Measurements from ENCODE around the gene MYH6. TPM values are rescaled to one million over a fixed set of nuclear protein-coding genes. Genes with fewer than 3 reads are reported as not detected.

The MYH6 gene
- total RNA-seq, 2 donors from 2014 or later = 1.6 TPM; not detected in 1

- DNase-seq = no peak
- TF ChIP-seq, protein P1, sequence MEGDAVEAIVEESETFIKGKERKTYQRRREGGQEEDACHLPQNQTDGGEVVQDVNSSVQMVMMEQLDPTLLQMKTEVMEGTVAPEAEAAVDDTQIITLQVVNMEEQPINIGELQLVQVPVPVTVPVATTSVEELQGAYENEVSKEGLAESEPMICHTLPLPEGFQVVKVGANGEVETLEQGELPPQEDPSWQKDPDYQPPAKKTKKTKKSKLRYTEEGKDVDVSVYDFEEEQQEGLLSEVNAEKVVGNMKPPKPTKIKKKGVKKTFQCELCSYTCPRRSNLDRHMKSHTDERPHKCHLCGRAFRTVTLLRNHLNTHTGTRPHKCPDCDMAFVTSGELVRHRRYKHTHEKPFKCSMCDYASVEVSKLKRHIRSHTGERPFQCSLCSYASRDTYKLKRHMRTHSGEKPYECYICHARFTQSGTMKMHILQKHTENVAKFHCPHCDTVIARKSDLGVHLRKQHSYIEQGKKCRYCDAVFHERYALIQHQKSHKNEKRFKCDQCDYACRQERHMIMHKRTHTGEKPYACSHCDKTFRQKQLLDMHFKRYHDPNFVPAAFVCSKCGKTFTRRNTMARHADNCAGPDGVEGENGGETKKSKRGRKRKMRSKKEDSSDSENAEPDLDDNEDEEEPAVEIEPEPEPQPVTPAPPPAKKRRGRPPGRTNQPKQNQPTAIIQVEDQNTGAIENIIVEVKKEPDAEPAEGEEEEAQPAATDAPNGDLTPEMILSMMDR (IDR thresholded peaks at IDR 0.05) = no peak
- Histone ChIP-seq H3K4me3 (no peak overlapping the region), H3K27me3 (no peaks in the 10 kb centered on the region), H3K9ac (ENCODE audit: low read depth in 2 of 2, low read length in 2 of 2) (no peak overlapping the region), H3K27ac (no peak overlapping the region), H3K36me3 (no peaks in the 10 kb centered on the region), H3K9me3 (no peaks in the 10 kb centered on the region), H3K4me1 (no peaks in the 10 kb centered on the region)
- intact Hi-C loops (cut with DNase I) = no loop called here
Observed at GRCh38 chr14:23414906-23415820, 7.1 kb upstream of the MYH6 start.

GRCh38 chr14:23414254-23414653 is 6.2 kb upstream of the MYH6 start:
- no peak overlapping the region for H3K9ac ChIP-seq (ENCODE audit: low read depth in 2 of 2, low read length in 2 of 2)
- no peaks in the 10 kb centered on the region for H3K27me3 ChIP-seq
- H3K4me1 ChIP-seq = no peaks in the 10 kb centered on the region
- no peak overlapping the region for H3K4me3 ChIP-seq
- intact Hi-C loops (cut with DNase I) = no loop called here
- no peaks in the 10 kb centered on the region for H3K36me3 ChIP-seq
- TF ChIP-seq, protein P1 (IDR thresholded peaks at IDR 0.05) = no peak
- DNase-seq = no peak
- H3K9me3 ChIP-seq = no peaks in the 10 kb centered on the region
- H3K27ac ChIP-seq = no peak overlapping the region

DNA sequence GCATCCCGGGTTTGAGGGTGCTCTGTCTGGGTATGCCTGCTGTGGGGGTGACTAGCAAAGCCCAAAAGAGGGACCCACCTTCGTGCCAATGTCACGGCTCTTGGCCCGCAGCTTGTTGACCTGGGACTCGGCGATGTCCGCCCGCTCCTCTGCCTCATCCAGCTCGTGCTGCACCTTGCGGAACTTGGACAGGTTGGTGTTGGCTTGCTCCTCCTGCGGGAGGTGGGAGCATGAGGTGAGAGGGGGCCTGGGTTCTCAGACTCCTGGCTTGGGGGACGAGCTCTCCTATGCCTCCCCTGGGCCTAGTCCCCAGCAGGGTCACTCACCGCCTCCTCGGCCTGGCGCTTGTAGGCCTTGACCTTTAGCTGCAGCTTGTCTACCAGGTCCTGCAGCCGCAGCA is 5.6 kb upstream of the MYH6 start:
- TF ChIP-seq, protein P1 (IDR thresholded peaks at IDR 0.05) = no peak
- H3K4me1 ChIP-seq = no peaks in the 10 kb centered on the region
- H3K9ac ChIP-seq (ENCODE audit: low read depth in 2 of 2, low read length in 2 of 2) = no peak overlapping the region
- no peak overlapping the region for H3K27ac ChIP-seq
- DNase-seq = no peak
- intact Hi-C loops (cut with DNase I) = no loop called here
- no peaks in the 10 kb centered on the region for H3K36me3 ChIP-seq
- no peaks in the 10 kb centered on the region for H3K9me3 ChIP-seq
- H3K27me3 ChIP-seq = no peaks in the 10 kb centered on the region
- no peak overlapping the region for H3K4me3 ChIP-seq

DNA sequence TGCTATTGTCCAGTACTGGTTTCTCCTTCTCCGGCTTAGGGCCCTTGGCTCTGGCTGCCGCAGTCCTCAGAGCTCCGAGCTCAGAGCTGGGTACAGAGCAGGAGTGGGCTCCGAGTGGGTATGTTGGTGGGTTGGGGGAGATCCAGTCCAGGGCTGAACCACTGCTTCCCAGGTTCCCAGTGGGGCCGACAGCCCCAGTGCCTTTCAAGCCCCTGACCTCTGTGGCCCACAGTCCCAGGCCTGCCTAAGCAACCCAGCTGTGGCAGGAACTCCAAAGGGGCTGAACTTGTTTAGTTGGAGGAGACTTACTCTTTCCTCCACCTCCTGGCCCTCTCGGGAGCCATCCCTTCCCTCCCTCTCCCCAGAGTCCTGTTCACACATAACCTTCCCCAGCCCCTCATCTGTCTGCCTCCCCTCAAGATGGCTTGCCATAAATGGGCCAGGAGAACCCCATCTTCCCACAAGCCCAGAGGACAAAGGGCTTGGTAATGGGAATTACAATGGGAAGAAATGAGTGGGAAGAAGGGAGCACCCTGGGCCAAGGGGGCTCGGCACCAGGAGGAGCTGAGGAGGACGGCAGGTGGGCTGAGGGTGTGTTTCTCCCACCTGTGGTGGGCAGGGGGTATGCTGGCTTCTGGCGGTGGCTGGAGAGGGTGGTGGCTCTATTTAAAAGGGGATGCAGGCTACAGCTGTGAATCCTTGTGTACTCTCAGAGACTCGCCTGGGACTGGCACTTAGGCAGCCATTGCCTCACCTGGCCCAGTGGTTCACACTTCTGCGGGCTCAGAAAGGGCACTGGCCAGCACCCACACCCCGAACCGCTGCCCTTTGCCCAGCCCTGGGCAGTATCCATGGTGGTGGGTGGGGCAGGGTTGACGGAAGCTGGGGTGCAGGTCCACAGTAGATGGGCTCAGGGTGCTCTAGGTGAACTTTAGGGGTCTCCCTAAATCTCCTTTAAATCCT is 3.8 kb upstream of the MYH6 start:
- Histone ChIP-seq H3K9ac (ENCODE audit: low read depth in 2 of 2, low read length in 2 of 2) (no peak overlapping the region), H3K4me1 (no peaks in the 10 kb centered on the region), H3K4me3 (no peak overlapping the region), H3K27me3 (no peaks in the 10 kb centered on the region), H3K27ac (no peak overlapping the region), H3K9me3 (no peaks in the 10 kb centered on the region), H3K36me3 (no peaks in the 10 kb centered on the region)
- DNase-seq = no peak
- intact Hi-C loops (cut with DNase I) = no loop called here
- TF ChIP-seq, protein P1 (IDR thresholded peaks at IDR 0.05) = no peak

DNA sequence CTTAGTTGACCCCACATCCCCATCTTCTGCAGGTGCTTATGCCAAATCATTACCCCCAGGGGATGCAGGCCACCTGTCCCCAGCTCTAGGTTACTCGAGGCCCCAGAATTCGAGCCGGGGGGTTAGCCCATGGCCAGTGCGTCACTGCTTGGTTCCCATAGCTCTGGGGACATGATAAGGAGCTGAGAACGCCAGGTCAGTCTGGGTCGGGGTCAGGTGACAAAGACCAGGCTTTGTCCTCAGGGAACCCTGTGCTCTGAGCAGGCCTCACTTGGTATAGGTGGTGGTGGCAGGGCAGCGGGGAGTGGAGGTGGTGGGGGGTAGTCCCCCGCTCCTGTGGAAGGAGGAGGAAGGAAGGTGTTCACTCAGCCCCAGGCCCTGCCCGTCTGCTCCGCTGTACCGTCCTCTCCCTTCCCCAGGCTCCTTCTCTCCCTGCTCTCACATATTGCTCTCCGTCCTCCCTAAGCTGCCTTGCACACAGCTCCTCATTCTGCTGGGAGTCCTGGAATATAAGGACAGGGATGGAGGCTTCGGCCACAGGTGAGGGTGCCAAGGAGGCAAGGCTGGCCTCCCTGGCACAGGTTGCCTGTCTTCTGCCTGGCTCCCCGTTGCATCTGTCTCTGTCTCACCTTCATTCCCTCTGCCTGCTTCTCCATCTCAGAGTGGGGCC is 2.0 kb upstream of the MYH6 start:
- H3K9me3 ChIP-seq = no peaks in the 10 kb centered on the region
- H3K9ac ChIP-seq (ENCODE audit: low read depth in 2 of 2, low read length in 2 of 2) = no peak overlapping the region
- DNase-seq = no peak
- no peak overlapping the region for H3K4me3 ChIP-seq
- TF ChIP-seq, protein P1 (IDR thresholded peaks at IDR 0.05) = no peak
- no peaks in the 10 kb centered on the region for H3K4me1 ChIP-seq
- H3K27ac ChIP-seq = no peak overlapping the region
- intact Hi-C loops (cut with DNase I) = no loop called here
- no peaks in the 10 kb centered on the region for H3K36me3 ChIP-seq
- no peaks in the 10 kb centered on the region for H3K27me3 ChIP-seq
